Measurements from ENCODE around the gene PPRC1. TPM values are rescaled to one million over a fixed set of nuclear protein-coding genes. Genes with fewer than 3 reads are reported as not detected.

PPRC1 gene
- total RNA-seq, 1 experiment from 2014 or later = 87.9 TPM

DNA sequence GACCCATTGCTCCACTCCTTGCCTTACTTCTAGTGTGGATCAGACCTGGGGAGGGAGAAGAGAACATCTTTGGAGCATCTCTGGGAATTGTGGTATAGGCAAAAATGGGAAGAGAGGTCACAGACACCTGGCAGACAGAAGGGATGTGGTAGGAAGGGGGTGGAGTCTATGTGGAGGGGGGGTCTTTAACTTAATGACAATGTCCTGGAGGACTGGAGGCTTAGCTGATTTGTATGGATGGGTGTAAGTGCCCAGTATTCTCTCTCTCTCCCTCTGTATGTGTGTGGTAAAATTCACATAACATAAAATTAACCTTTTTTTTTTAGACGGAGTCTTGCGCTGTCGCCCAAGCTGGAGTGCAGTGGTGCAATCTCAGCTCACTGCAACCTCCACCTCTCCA lies 9.6 kb upstream of the PPRC1 start:
- ChIA-PET CTCF (interaction anchor here (0.6 kb wide), 1 partner anchor 176 kb away, joined by 3 read pairs; no protein-coding TSS in a partner anchor), POLR2A (interaction anchor here (0.6 to 0.7 kb wide), 2 partner anchors 138 to 286 kb away, joined by 3 to 6 read pairs; no protein-coding TSS in a partner anchor)
- H3K27me3 ChIP-seq (ENCODE audit: control insufficient read depth, insufficient read depth, low read length) = no peaks in the 10 kb centered on the region
- no peak overlapping the region for H3K27ac ChIP-seq (ENCODE audit: low read length)
- DNase-seq (ENCODE audit: low read depth, low spot score) (no peak), ATAC-seq (no peak)
- in situ Hi-C loops (cut with HindIII; ENCODE audit: low pct_unique_long_range_greater_than_20kb, low sequenced_read_pairs) (no loop called here), intact Hi-C loops (cut with micrococcal nuclease; ENCODE audit: unreplicated experiment) (no loop called here)
- TF ChIP-seq POLR2AphosphoS5 (IDR thresholded peaks at IDR 0.05; ENCODE audit: low read depth, low read length) (no peak), SIN3A (IDR thresholded peaks at IDR 0.05; ENCODE audit: borderline replicate concordance, insufficient read depth, low read depth, low read length) (no peak), TCF7L2 (IDR thresholded peaks at IDR 0.05; ENCODE audit: low read depth, low read length) (no peak)
- TF ChIP-seq, protein P1, sequence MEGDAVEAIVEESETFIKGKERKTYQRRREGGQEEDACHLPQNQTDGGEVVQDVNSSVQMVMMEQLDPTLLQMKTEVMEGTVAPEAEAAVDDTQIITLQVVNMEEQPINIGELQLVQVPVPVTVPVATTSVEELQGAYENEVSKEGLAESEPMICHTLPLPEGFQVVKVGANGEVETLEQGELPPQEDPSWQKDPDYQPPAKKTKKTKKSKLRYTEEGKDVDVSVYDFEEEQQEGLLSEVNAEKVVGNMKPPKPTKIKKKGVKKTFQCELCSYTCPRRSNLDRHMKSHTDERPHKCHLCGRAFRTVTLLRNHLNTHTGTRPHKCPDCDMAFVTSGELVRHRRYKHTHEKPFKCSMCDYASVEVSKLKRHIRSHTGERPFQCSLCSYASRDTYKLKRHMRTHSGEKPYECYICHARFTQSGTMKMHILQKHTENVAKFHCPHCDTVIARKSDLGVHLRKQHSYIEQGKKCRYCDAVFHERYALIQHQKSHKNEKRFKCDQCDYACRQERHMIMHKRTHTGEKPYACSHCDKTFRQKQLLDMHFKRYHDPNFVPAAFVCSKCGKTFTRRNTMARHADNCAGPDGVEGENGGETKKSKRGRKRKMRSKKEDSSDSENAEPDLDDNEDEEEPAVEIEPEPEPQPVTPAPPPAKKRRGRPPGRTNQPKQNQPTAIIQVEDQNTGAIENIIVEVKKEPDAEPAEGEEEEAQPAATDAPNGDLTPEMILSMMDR (IDR thresholded peaks at IDR 0.05) = no peak
- TF ChIP-seq, protein P2, sequence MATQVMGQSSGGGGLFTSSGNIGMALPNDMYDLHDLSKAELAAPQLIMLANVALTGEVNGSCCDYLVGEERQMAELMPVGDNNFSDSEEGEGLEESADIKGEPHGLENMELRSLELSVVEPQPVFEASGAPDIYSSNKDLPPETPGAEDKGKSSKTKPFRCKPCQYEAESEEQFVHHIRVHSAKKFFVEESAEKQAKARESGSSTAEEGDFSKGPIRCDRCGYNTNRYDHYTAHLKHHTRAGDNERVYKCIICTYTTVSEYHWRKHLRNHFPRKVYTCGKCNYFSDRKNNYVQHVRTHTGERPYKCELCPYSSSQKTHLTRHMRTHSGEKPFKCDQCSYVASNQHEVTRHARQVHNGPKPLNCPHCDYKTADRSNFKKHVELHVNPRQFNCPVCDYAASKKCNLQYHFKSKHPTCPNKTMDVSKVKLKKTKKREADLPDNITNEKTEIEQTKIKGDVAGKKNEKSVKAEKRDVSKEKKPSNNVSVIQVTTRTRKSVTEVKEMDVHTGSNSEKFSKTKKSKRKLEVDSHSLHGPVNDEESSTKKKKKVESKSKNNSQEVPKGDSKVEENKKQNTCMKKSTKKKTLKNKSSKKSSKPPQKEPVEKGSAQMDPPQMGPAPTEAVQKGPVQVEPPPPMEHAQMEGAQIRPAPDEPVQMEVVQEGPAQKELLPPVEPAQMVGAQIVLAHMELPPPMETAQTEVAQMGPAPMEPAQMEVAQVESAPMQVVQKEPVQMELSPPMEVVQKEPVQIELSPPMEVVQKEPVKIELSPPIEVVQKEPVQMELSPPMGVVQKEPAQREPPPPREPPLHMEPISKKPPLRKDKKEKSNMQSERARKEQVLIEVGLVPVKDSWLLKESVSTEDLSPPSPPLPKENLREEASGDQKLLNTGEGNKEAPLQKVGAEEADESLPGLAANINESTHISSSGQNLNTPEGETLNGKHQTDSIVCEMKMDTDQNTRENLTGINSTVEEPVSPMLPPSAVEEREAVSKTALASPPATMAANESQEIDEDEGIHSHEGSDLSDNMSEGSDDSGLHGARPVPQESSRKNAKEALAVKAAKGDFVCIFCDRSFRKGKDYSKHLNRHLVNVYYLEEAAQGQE (IDR thresholded peaks at IDR 0.05; ENCODE audit: insufficient read depth in 1 of 2, low read depth in 2 of 2, low read length in 1 of 2) = no peak
- BruUV-seq (replicated peaks) = no TSS peak
- H3K4me1 ChIP-seq (ENCODE audit: control insufficient read depth, insufficient read depth, low read length) = peaks cover 20% of the 10 kb centered on the region
- no peaks in the 10 kb centered on the region for H3K9me3 ChIP-seq (ENCODE audit: control insufficient read depth, insufficient read depth, low read depth, low read length)
- no peaks in the 10 kb centered on the region; the same call in 1 of the 2 replicates for H3K36me3 ChIP-seq (ENCODE audit: control insufficient read depth, insufficient read depth, low read length)
- no peak overlapping the region for H3K4me3 ChIP-seq (ENCODE audit: low read depth in 2 of 2, low read length in 2 of 2)

DNA sequence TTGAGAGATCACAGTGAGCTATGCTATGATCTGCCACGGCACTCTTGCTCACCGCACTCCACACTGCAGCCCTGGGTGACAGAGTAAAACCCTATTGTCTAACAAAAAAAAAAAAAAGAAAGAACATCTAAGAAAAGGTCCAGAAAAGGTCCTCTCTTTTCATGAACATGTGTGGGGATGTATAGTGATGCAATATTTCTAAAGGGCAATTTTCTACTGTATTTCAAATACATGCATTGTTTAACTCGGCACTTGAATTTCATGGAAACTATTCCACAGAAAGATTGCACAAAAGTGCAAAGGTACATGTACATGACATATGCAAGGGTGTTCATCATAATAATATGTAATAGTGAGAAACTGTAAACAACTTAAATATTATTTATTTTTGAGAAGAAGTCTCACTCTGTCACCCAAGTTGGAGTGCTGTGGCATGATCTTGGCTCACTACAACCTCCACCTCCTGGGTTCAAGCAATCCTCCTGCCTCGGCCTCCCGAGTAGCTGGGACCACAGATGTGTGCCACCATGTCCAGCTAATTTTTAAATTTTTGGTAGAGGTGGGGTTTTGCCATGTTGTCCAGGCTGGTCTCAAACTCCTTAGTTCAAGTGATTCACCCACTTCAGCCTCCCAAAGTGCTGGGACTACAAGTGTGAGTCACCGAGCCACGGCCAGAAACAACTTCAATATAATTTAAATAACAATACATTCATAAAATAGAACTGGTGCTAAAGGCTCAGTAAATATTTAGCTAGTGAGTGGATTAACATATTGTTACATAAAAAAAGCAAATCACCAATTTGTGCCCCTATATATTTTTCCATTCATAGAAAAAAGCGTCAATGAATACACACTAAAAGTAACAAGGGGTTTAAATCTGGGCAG lies 1.3 kb upstream of the PPRC1 start:
- CTCF ChIA-PET = interaction anchor here (0.5 to 1.4 kb wide), 2 partner anchors 12 to 642 kb away, joined by 3 to 5 read pairs; no protein-coding TSS in a partner anchor
- no peak overlapping the region for H3K4me3 ChIP-seq (ENCODE audit: low read depth in 2 of 2, low read length in 2 of 2)

More for the DNA sequence above, 1.3 kb upstream of the PPRC1 start:
- TF ChIP-seq POLR2AphosphoS5 (IDR thresholded peaks at IDR 0.05; ENCODE audit: low read depth, low read length) (no peak), TCF7L2 (IDR thresholded peaks at IDR 0.05; ENCODE audit: low read depth, low read length) (no peak)
- TF ChIP-seq, protein P2 (IDR thresholded peaks at IDR 0.05; ENCODE audit: insufficient read depth in 1 of 2, low read depth in 2 of 2, low read length in 1 of 2) = no peak
- POLR2A ChIA-PET = interaction anchor here (0.6 to 0.7 kb wide), 2 partner anchors 85 to 261 kb away, joined by 4 to 9 read pairs; no protein-coding TSS in a partner anchor
- Histone ChIP-seq H3K9me3 (ENCODE audit: control insufficient read depth, insufficient read depth, low read depth, low read length) (no peaks in the 10 kb centered on the region), H3K27ac (ENCODE audit: low read length) (peak overlapping the region; percentile 96; the same call in 1 of the 2 replicates), H3K4me1 (ENCODE audit: control insufficient read depth, insufficient read depth, low read length) (peaks cover 29% of the 10 kb centered on the region), H3K27me3 (ENCODE audit: control insufficient read depth, insufficient read depth, low read length) (no peaks in the 10 kb centered on the region), H3K36me3 (ENCODE audit: control insufficient read depth, insufficient read depth, low read length) (peaks cover 2% of the 10 kb centered on the region; the same call in 1 of the 2 replicates)
- no peak for DNase-seq (ENCODE audit: low read depth, low spot score)
- ATAC-seq = no peak
- BruUV-seq (replicated peaks) = no TSS peak
- in situ Hi-C loops (cut with HindIII; ENCODE audit: low pct_unique_long_range_greater_than_20kb, low sequenced_read_pairs) (no loop called here), intact Hi-C loops (cut with micrococcal nuclease; ENCODE audit: unreplicated experiment) (no loop called here)
